ENCODE measurements around the gene HCRTR1.

HCRTR1 gene

GRCh38 chr1:31617218-31617915 is at the start of gene HCRTR1:
HCRTR1 (plus strand) TSS chr1:31617689; CDS start chr1:31619193, 1,504 bp downstream.
- DNase-seq (ENCODE audit: low read depth in 2 of 2): no peak

DNA sequence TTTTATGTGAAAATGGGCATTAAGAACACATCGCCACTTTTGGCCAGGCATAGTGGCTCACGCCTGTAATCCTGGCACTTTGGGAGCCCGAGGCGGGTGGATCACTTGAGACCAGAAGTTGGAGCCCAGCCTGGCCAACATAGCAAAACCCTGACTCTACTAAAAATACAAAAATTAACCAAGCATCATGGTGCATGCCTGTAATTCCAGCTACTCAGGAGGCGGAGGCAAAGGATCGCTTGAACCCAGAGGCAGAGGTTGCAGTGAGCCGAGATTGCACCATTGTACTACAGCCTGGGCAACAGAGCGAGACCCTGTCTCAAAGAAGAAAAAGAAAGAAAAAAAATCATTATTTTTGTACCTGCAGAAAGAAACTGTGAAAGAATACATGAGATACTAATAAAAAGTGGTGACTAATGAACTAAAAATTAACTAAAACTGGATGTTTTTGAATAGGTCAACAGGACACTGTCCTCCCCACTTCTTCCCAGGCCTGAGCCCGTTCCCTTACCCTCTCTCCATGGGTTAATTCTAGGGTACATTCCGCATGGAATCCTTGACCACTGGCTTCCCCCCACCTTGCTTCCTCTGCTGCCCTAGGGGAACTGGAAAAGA is 49.4 kb upstream of the HCRTR1 start:
- DNase-seq (ENCODE audit: low read depth in 2 of 2): no peak

- DNase-seq (ENCODE audit: low read depth in 2 of 2): no peak
Measured at GRCh38 chr1:31568895-31569595, 48.4 kb upstream of the HCRTR1 start.

GRCh38 chr1:31569596-31570173 is 47.8 kb upstream of the HCRTR1 start:
- no peak for DNase-seq (ENCODE audit: low read depth in 2 of 2)

DNA sequence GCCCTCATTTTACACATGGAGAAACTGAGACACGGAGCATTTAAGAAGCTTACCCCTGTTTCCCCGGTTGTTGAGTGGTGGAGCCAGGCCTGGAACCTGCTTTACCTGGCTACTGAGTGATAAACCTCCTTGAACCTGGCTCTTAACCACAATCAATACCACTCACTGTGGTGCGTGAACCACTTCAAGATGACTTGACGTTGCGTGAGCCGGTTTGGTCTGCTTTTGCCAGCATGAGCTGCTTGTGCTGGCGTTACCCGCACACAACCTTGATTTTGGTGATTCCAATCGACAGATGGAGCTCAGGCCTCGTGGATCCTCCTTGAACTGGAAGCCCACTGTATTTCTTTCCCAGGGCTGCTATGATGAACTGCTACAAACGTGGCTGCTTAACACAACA is 47.3 kb upstream of the HCRTR1 start:
- no peak for DNase-seq (ENCODE audit: low read depth in 2 of 2)

GRCh38 chr1:31570906-31571305 is 46.6 kb upstream of the HCRTR1 start:
- DNase-seq (ENCODE audit: low read depth in 2 of 2): no peak

- no peak for DNase-seq (ENCODE audit: low read depth in 2 of 2)
Measured at GRCh38 chr1:31571340-31572295, 45.9 kb upstream of the HCRTR1 start.

GRCh38 chr1:31572323-31573104 is 45.0 kb upstream of the HCRTR1 start:
- DNase-seq (ENCODE audit: low read depth in 2 of 2): no peak

- DNase-seq (ENCODE audit: low read depth in 2 of 2): no peak
Measured at GRCh38 chr1:31573261-31573660, 44.2 kb upstream of the HCRTR1 start.

GRCh38 chr1:31574749-31575368 is 42.6 kb upstream of the HCRTR1 start:
- no peak for DNase-seq (ENCODE audit: low read depth in 2 of 2)

GRCh38 chr1:31575369-31576140 is 41.9 kb upstream of the HCRTR1 start:
- DNase-seq (ENCODE audit: low read depth in 2 of 2): no peak

- no peak for DNase-seq (ENCODE audit: low read depth in 2 of 2)
Measured at GRCh38 chr1:31576201-31576669, 41.3 kb upstream of the HCRTR1 start, which contains the start of gene TINAGL1. TINAGL1 (plus strand) TSS chr1:31576515; CDS start chr1:31577149, 634 bp downstream.

DNA sequence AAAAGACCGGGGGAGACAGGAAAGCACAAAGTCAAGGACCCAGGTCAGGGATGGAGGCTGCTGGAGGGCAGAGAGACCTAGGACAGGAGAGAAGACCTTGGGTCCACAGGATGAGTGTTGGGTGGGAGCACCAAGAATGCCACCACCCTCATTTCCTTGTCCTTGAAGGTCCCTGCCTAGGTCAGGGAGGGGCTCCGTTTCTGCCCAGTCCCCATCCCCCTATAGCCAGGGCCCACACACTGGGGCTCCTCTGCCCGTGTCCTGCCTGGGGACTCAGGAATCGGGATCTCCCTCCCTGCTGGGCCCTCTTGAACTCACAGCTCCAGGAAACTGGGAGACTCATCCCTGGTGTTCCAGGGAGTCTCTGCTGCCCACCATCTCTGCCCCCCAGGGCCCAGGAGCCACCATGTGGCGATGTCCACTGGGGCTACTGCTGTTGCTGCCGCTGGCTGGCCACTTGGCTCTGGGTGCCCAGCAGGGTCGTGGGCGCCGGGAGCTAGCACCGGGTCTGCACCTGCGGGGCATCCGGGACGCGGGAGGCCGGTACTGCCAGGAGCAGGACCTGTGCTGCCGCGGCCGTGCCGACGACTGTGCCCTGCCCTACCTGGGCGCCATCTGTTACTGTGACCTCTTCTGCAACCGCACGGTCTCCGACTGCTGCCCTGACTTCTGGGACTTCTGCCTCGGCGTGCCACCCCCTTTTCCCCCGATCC is 40.6 kb upstream of the HCRTR1 start:
- DNase-seq (ENCODE audit: low read depth in 2 of 2): no peak

DNA sequence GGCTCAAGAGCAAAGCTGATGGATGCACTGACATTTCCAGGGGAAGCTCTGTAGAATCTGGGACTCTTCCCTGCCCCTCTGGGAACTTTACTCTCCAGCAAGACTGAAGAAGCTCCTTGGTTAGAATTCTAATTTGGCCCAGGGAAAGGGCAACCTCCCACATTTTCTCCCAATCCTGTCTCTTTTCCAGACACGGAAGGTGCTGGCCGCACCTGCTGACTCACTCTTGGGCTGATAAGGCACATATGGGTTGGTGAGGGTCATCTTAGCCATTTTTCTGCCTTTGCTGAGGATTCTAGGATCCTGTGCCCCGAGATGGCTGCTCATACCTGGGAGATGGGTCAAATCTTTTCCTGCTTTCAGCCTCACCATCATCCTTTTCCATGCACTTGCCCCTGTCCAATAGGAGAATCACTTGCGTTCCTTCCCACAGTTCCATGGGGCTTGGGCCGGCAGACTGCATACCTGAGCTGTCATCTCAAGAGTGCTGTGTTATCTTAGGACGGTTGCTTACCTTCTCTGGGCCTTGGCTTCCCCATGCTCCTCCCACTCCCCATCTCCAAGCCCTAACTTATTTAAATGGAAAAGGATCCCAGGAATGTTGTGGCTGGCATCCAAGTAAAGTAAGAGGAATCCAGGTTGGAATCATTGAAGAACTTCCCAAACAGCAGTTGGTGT is 39.8 kb upstream of the HCRTR1 start:
- no peak for DNase-seq (ENCODE audit: low read depth in 2 of 2)

DNA sequence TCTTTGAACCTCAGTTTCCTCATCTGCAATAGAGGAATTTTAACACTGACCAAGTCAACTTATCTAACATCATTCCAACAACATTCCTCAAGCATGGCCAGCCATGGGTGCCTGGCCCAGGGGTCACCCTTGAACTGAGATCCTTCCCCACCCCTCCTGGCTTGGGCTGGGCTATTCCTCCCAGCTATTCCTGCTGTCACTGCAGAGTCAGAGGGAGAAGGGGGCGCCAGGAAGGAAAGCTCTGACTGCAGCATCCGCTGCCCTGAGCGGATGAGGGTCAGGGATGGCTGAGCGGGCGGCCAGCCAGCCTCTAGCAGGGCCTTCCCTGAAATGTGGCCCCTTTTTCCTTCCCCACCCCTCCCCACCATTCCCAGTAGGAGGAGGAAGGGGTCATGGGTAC is 38.1 kb upstream of the HCRTR1 start:
- no peak for DNase-seq (ENCODE audit: low read depth in 2 of 2)

- no peak for DNase-seq (ENCODE audit: low read depth in 2 of 2)
Measured at GRCh38 chr1:31580513-31580870, 37.0 kb upstream of the HCRTR1 start.

DNA sequence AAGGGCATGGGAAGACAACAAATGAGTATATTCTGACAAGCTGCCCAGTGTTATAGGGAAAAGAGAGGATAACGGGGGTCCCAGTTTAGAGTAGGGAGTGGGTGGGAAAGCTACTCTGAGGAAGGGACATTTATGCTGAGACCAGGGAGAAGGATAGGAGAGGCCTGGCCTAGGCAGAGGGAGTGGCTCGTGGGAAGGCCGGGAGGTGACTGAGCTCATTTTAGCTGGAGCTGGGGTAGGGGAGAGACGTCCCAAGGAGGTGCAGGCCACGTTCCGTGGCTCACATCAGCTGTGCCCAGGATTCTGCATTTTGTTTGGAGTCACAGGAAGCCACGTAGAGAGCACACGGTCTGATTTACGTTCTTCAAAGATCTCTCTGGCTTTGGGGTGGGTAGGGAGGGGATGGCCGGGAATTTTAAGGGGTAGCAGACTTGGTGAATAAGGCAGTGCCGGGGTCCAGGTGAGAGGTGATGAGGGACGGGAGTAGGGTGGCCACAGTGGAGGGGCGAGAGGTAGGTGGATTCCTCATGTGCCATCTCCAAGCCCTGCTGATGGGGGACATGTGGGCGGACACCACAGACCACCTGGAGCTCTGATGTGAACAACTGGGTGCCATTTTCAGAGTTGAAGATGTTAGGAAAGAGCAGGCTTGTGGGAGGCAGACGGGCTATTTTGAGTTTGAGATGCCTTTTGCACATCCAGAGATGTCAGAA is 36.4 kb upstream of the HCRTR1 start:
- no peak for DNase-seq (ENCODE audit: low read depth in 2 of 2)

All from stimulated activated CD8-positive, alpha-beta memory T cell treated with anti-CD3 and anti-CD28 coated beads, Interleukin-15, amount 100 ng/mL, for 48 hours (primary cell).